ENCODE measurements around the gene CNTN1.

DNA sequence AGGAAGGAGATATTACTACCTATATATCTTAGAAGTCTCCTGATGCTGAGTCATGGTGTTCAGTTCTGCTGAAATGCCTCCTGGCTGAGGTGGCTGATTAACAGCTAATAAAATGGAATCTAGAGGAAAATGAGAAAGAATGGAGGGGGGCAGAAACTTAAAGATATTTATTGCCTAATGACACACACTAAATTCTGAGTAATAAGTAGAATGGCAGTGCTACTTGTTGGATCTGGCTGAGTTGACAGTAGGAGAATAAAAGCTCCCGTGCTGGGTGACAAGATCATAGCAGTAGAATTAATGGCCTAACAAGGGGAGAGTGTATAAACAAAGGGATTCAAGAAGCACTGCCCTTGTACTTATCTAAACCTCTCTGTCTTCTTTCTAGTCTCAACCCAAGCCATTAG is 137.5 kb downstream of the CNTN1 start:
- TF ChIP-seq CTCF (conservative IDR thresholded peaks at IDR 0.05; ENCODE audit: low read depth, low read length) (no peak), USF2 (IDR thresholded peaks at IDR 0.05; ENCODE audit: low read depth, low read length) (no peak)

Measured in IMR-90 (cell line).